ENCODE measurements around the gene CTIF.

Gene CTIF

GRCh38 chr18:48825101-48825745 lies 286.4 kb downstream of the CTIF start:
- no peak for DNase-seq

GRCh38 chr18:48826271-48826670 lies 287.4 kb downstream of the CTIF start:
- DNase-seq, result no peak

- no peak for DNase-seq
These were observed 288.0 kb downstream of the CTIF start for GRCh38 chr18:48826806-48827205.

GRCh38 chr18:48827291-48828193 lies 288.7 kb downstream of the CTIF start:
- DNase-seq, result peak; percentile 57

GRCh38 chr18:48828194-48828545 lies 289.3 kb downstream of the CTIF start:
- DNase-seq, result no peak

- DNase-seq, result no peak
These were observed 290.0 kb downstream of the CTIF start for GRCh38 chr18:48828691-48829442.

- DNase-seq, result no peak
These were observed 290.8 kb downstream of the CTIF start for GRCh38 chr18:48829443-48830149.

GRCh38 chr18:48831113-48831759 lies 292.4 kb downstream of the CTIF start:
- no peak for DNase-seq

GRCh38 chr18:48831802-48832201 lies 293.0 kb downstream of the CTIF start:
- DNase-seq, result no peak

GRCh38 chr18:48832938-48833700 lies 294.3 kb downstream of the CTIF start:
- DNase-seq, result peak; percentile 74

GRCh38 chr18:48833701-48834412 lies 295.0 kb downstream of the CTIF start:
- DNase-seq, result no peak

GRCh38 chr18:48834413-48835031 lies 295.7 kb downstream of the CTIF start:
- peak; percentile 87 for DNase-seq

- DNase-seq, result no peak
These were observed 296.3 kb downstream of the CTIF start for GRCh38 chr18:48835119-48835518.

- DNase-seq, result no peak
These were observed 296.9 kb downstream of the CTIF start for GRCh38 chr18:48835745-48836170.

- no peak for DNase-seq
These were observed 297.5 kb downstream of the CTIF start for GRCh38 chr18:48836231-48836805.

- DNase-seq, result no peak
These were observed 298.2 kb downstream of the CTIF start for GRCh38 chr18:48836806-48837615.

GRCh38 chr18:48837676-48838075 lies 298.8 kb downstream of the CTIF start:
- DNase-seq, result no peak

- no peak for DNase-seq
These were observed 299.4 kb downstream of the CTIF start for GRCh38 chr18:48838166-48838775.

Data from fibroblast of skin of abdomen (primary cell).